GM12878 (cell line): Measurements from ENCODE around the gene KRT14. TPM values are rescaled to one million over a fixed set of nuclear protein-coding genes. Genes with fewer than 3 reads are reported as not detected.

Source experiments
- ATAC-seq: fragments of 200-7000 bp; cut with Tn5 transposase; 3 replicates; pipeline ENCODE4 v1.9.1; 2020; ENCODE audit warnings: mild to moderate bottlenecking, moderate library complexity
- BruUV-seq: library from RNA; stranded (reverse); fragments of 400-500 nt; replicated peaks from 2 replicates; lab custom pipeline; 2021; lab: Mats Ljungman, UMichigan
- CTCF ChIA-PET: fragments of 300-600 bp; sonication (Branson Sonifier 250); formaldehyde crosslinking; extraction: SDS; loops from one replicate; lab custom pipeline; 2021; ENCODE audit warnings: inconsistent platforms; lab: Yijun Ruan, JAX
- POLR2A ChIA-PET: fragments of 350-600 bp; formaldehyde crosslinking; extraction: SDS; loops from one replicate; lab custom pipeline; 2021; ENCODE audit warnings: inconsistent platforms; lab: Charles Lee
- RAD21 ChIA-PET: fragments of 300-600 bp; sonication (Branson Sonifier 250); formaldehyde crosslinking; loops from one replicate; lab custom pipeline; 2023; ENCODE audit warnings: antibody characterized with exemption; ENCODE audit not compliant: unreplicated experiment; lab: Charles Lee
- SMC1A ChIA-PET: fragments of 300-600 bp; sonication (Branson Sonifier 250); formaldehyde crosslinking; loops from one replicate; lab custom pipeline; 2023; ENCODE audit not compliant: unreplicated experiment, uncharacterized antibody; lab: Charles Lee
- DNase-seq: peaks from one replicate; pipeline ENCODE4 v3.0.0-alpha.2; 2011; ENCODE audit warnings: low read depth, low spot score
- FAIRE-seq: peaks from 3 replicates; lab custom pipeline; 2011; peaks lifted over from hg19 to GRCh38; lab: Jason Lieb, UNC
- H2AFZ ChIP-seq: 2 replicates; pipeline ENCODE4 v1.6.0; 2011; ENCODE audit warnings: low read depth, low read length, control low read depth; ENCODE audit not compliant: control insufficient read depth
- H3K27ac ChIP-seq: 2 replicates; pipeline ENCODE4 v1.5.1; 2011; ENCODE audit warnings: control low read depth; ENCODE audit not compliant: control insufficient read depth, insufficient read depth
- H3K27me3 ChIP-seq, 2 experiments: replicated peaks in 1 of 2; 2 replicates each; pipeline versions ENCODE4 v1.6.0 to v1.6.1; 2011; ENCODE audit warnings: low read length in 1 of 2; ENCODE audit not compliant: control insufficient read depth in 2 of 2, insufficient read depth in 2 of 2
- H3K36me3 ChIP-seq, 2 experiments: 2 replicates each; pipeline ENCODE4 v1.5.1; 2011; ENCODE audit warnings: low read length in 1 of 2; ENCODE audit not compliant: control insufficient read depth in 2 of 2, insufficient read depth in 2 of 2
- H3K4me1 ChIP-seq: 2 replicates; pipeline ENCODE4 v1.6.1; 2011; ENCODE audit warnings: mild to moderate bottlenecking, low read length, moderate library complexity, mixed read lengths; ENCODE audit not compliant: control insufficient read depth, insufficient read depth
- H3K4me2 ChIP-seq: 2 replicates; pipeline ENCODE4 v1.6.0; 2011; ENCODE audit warnings: control low read depth; ENCODE audit not compliant: control insufficient read depth, insufficient read depth
- H3K4me3 ChIP-seq: fragments of 200-600 bp; sonication (generic); 2 replicates; pipeline ENCODE4 v1.5.1; 2016
- H3K79me2 ChIP-seq: 2 replicates; pipeline ENCODE4 v1.6.0; 2011; ENCODE audit warnings: low read length; ENCODE audit not compliant: control insufficient read depth, insufficient read depth
- H3K9ac ChIP-seq: 2 replicates; pipeline ENCODE4 v1.8.0; 2011; ENCODE audit warnings: low read length, control low read depth, mixed read lengths; ENCODE audit not compliant: control insufficient read depth, insufficient read depth
- H3K9me3 ChIP-seq: replicated peaks from 3 replicates; pipeline ENCODE4 v1.5.1; 2011; ENCODE audit warnings: mild to moderate bottlenecking, low read length; ENCODE audit not compliant: control insufficient read depth, insufficient read depth
- H4K20me1 ChIP-seq: 2 replicates; pipeline ENCODE4 v1.6.0; 2011; ENCODE audit not compliant: control insufficient read depth, insufficient read depth
- BCL11A ChIP-seq: IDR thresholded peaks from 2 replicates; pipeline ENCODE4 v1.6.1; 2011; ENCODE audit warnings: low read depth, low read length
- CHD1 ChIP-seq: IDR thresholded peaks from 2 replicates; pipeline ENCODE4 v1.6.1; 2012; ENCODE audit warnings: low read depth, low read length, improper control_type of control experiment
- E2F8 ChIP-seq: fragments of 450-650 bp; IDR thresholded peaks from 2 replicates; pipeline ENCODE4 v1.6.1; 2018; ENCODE audit warnings: mild to moderate bottlenecking, low read depth, moderate library complexity; ENCODE audit not compliant: partially characterized antibody
- E4F1 ChIP-seq: fragments of 450-650 bp; IDR thresholded peaks from 2 replicates; pipeline ENCODE4 v1.6.1; 2018; ENCODE audit warnings: borderline replicate concordance, mild to moderate bottlenecking; ENCODE audit not compliant: partially characterized antibody
- KLF5 ChIP-seq: fragments of 450-650 bp; IDR thresholded peaks from 2 replicates; pipeline ENCODE4 v1.6.1; 2014; ENCODE audit warnings: mild to moderate bottlenecking; ENCODE audit not compliant: partially characterized antibody
- MYC ChIP-seq: IDR thresholded peaks from 2 replicates; pipeline ENCODE4 v1.6.1; 2011; ENCODE audit warnings: mild to moderate bottlenecking, low read length, moderate library complexity, inconsistent platforms; ENCODE audit not compliant: insufficient read depth, insufficient replicate concordance, insufficient read length, severe bottlenecking
- NBN ChIP-seq: fragments of 450-650 bp; IDR thresholded peaks from 2 replicates; pipeline ENCODE4 v1.6.1; 2016
- NFXL1 ChIP-seq: fragments of 450-650 bp; IDR thresholded peaks from 2 replicates; pipeline ENCODE4 v1.6.1; 2017; ENCODE audit warnings: antibody characterized with exemption, mild to moderate bottlenecking, borderline replicate concordance
- PAX8 ChIP-seq: fragments of 450-650 bp; IDR thresholded peaks from 2 replicates; pipeline ENCODE4 v1.6.1; 2017; ENCODE audit warnings: mild to moderate bottlenecking, moderate library complexity
- SKIL ChIP-seq: fragments of 450-650 bp; IDR thresholded peaks from 2 replicates; pipeline ENCODE4 v1.6.1; 2017; ENCODE audit warnings: mild to moderate bottlenecking, low read depth, inconsistent platforms; ENCODE audit not compliant: poor library complexity, severe bottlenecking
- ZBTB33 ChIP-seq: fragments of 450-650 bp; IDR thresholded peaks from 2 replicates; pipeline ENCODE4 v1.6.1; 2017; ENCODE audit warnings: mild to moderate bottlenecking
- ZNF217 ChIP-seq: fragments of 450-650 bp; IDR thresholded peaks from 2 replicates; pipeline ENCODE4 v1.6.1; 2017; ENCODE audit warnings: antibody characterized with exemption, mild to moderate bottlenecking
- ZNF24 ChIP-seq: fragments of 450-650 bp; IDR thresholded peaks from 2 replicates; pipeline ENCODE4 v1.6.1; 2017; ENCODE audit warnings: antibody characterized with exemption, mild to moderate bottlenecking
- ZNF622 ChIP-seq: fragments of 450-650 bp; IDR thresholded peaks from 2 replicates; pipeline ENCODE4 v1.6.1; 2017; ENCODE audit warnings: mild to moderate bottlenecking, inconsistent platforms
- WGBS: methylation state at CpG from one replicate; pipeline ENCODE4 v1.1.6; 2016; ENCODE audit warnings: low lambda C conversion rate; ENCODE audit not compliant: insufficient replicate concordance, insufficient coverage; ENCODE audit errors: missing lambda C conversion rate; 5-methylcytosine and 5-hydroxymethylcytosine counted together
- in situ Hi-C: fragments of 300-500 bp; cut with MboI; formaldehyde crosslinking; loops from 9 replicates; pipeline ENCODE4 v1.14.3; 2018; ENCODE audit warnings: mixed read lengths
- intact Hi-C: fragments of 100-400 bp; cut with micrococcal nuclease; formaldehyde crosslinking; loops from one replicate; pipeline ENCODE4 v1.14.2; 2022; ENCODE audit not compliant: unreplicated experiment
- polyA plus RNA-seq, 11 experiments: library from polyadenylated mRNA; depleted of rRNA in 4 of 11; unstranded in 6 of 11; stranded (reverse) in 5 of 11; fragments of >200 nt; fragmentation: Nextera tagmentation in 4 of 11; fragmentation: Illumina TruSeq in 1 of 11; extraction: Ambion mirVana in 4 of 11; extraction: Trizol in 1 of 11; gene quantifications; 1 replicate in 1 of 11; 2 replicates in 10 of 11; pipeline versions ENCODE4 v1.2.1 to v1.2.3, GENCODE V29; 2011 to 2016; ENCODE audit warnings: inconsistent platforms in 2 of 11, missing spikeins in 2 of 11, low read depth in 1 of 11
- total RNA-seq, 4 experiments: library from RNA; depleted of rRNA in 3 of 4; stranded (reverse); fragments of >200 nt in 3 of 4; fragmentation: Illumina TruSeq in 1 of 4; extraction: Trizol in 1 of 4; gene quantifications; 2 replicates each; pipeline versions ENCODE4 v1.2.1 to v1.2.3, GENCODE V29; 2013 to 2021

The KRT14 gene
- total and polyA plus RNA-seq, 10 of the 15 experiments (the other 5 are each of a cell fraction or from before 2014, with no cell fraction given) = 1.5 TPM; not detected in 9

GRCh38 chr17:41592601-41593305 is 6.1 kb upstream of the KRT14 start:
- FAIRE-seq (no peak), DNase-seq (no peak), ATAC-seq (no peak)
- no TSS peak for BruUV-seq
- Histone ChIP-seq H3K4me1 (no peaks in the 10 kb centered on the region), H3K4me3 (no peak overlapping the region), H3K9me3 (no peaks in the 10 kb centered on the region), H3K27ac (no peak overlapping the region), H4K20me1 (no peaks in the 10 kb centered on the region), H3K36me3 (no peaks in the 10 kb centered on the region), H3K27me3 (peaks cover 0 to 2% of the 10 kb centered on the region in 2 experiments; a peak in 2 of 4 replicates), H3K79me2 (no peaks in the 10 kb centered on the region), H2AFZ (no peak overlapping the region), H3K9ac (no peak overlapping the region), H3K4me2 (no peak overlapping the region)
- RAD21 ChIA-PET = interaction anchor here (1.1 kb wide), 1 partner anchor 54 kb away, joined by 3 read pairs; no protein-coding TSS in a partner anchor
- intact Hi-C loops (loop anchor here (5.0 kb wide), 1 partner anchor 70 kb away; no protein-coding TSS in a partner anchor), in situ Hi-C loops (no loop called here)
- CTCF ChIA-PET = interaction anchor here (1.1 to 3.1 kb wide), 4 partner anchors 8 to 71 kb away, joined by 3 to 12 read pairs (median 3); no protein-coding TSS in a partner anchor
- 33% methylated on average over 12 of the region's 12 CpGs for WGBS
- SMC1A ChIA-PET = interaction anchor here (2.0 kb wide), 1 partner anchor 56 kb away, joined by 7 read pairs; no protein-coding TSS in a partner anchor
- POLR2A ChIA-PET = no interaction called here
- TF ChIP-seq CHD1 = no peak
- no peak for TF ChIP-seq E2F8
- no peak for TF ChIP-seq ZNF24
- TF ChIP-seq SKIL = no peak
- no peak for TF ChIP-seq ZBTB33
- no peak for TF ChIP-seq ZNF622
- no peak for TF ChIP-seq BCL11A
- TF ChIP-seq KLF5 = no peak
- TF ChIP-seq MYC = no peak
- no peak for TF ChIP-seq PAX8
- TF ChIP-seq E4F1 = no peak
- no peak for TF ChIP-seq ZNF217
- no peak for TF ChIP-seq NFXL1
- no peak for TF ChIP-seq NBN
